HG03097 (cell line): ENCODE measurements around the gene MED12L.
"Not testable (repeated sequence)": the region's sequence is repeated elsewhere in the genome, so short reads cannot be mapped to it uniquely, and the experiment has no call there.

Experiments
- ATAC-seq: cut with Tn5 transposase; IDR thresholded peaks from one replicate; pipeline ENCODE4 v1.9.1; 2021; ENCODE audit not compliant: unreplicated experiment, low FRiP score

Gene MED12L

GRCh38 chr3:151234825-151235224, 149.4 kb downstream of the MED12L start:
- no peak for ATAC-seq

GRCh38 chr3:151236316-151236715, 150.9 kb downstream of the MED12L start:
- no peak for ATAC-seq

- ATAC-seq = no peak
Measured at GRCh38 chr3:151236736-151237135, 151.3 kb downstream of the MED12L start.

GRCh38 chr3:151242006-151242405, 156.5 kb downstream of the MED12L start:
- ATAC-seq = not testable (repeated sequence)

- ATAC-seq = no peak
Measured at GRCh38 chr3:151248772-151249337, 163.4 kb downstream of the MED12L start.

GRCh38 chr3:151256749-151257148, 171.3 kb downstream of the MED12L start:
- ATAC-seq = no peak

- ATAC-seq = no peak
Measured at GRCh38 chr3:151259664-151260063, 174.2 kb downstream of the MED12L start.

- ATAC-seq = no peak
Measured at GRCh38 chr3:151262871-151263525, 177.5 kb downstream of the MED12L start.

GRCh38 chr3:151264605-151265004, 179.1 kb downstream of the MED12L start:
- ATAC-seq = no peak

- no peak for ATAC-seq
Measured at GRCh38 chr3:151265166-151265565, 179.7 kb downstream of the MED12L start.

GRCh38 chr3:151265866-151266265, 180.4 kb downstream of the MED12L start:
- peak; percentile 85 for ATAC-seq

GRCh38 chr3:151267066-151267465, 181.6 kb downstream of the MED12L start:
- no peak for ATAC-seq

- peak; percentile 61 for ATAC-seq
Measured at GRCh38 chr3:151268267-151269235, 183.1 kb downstream of the MED12L start.

- ATAC-seq = no peak
Measured at GRCh38 chr3:151269631-151270030, 184.2 kb downstream of the MED12L start.

- no peak for ATAC-seq
Measured at GRCh38 chr3:151275091-151275490, 189.6 kb downstream of the MED12L start.

GRCh38 chr3:151276038-151276686, 190.7 kb downstream of the MED12L start:
- no peak for ATAC-seq

- peak; percentile 64 for ATAC-seq
Measured at GRCh38 chr3:151276687-151277042, 191.2 kb downstream of the MED12L start.

GRCh38 chr3:151278230-151278629, 192.8 kb downstream of the MED12L start, which contains the start of gene P2RY14:
P2RY14 (minus strand) TSS chr3:151278542; CDS start chr3:151214316, 64,226 bp downstream.
- no peak for ATAC-seq

GRCh38 chr3:151281671-151282324, 196.3 kb downstream of the MED12L start:
- no peak for ATAC-seq

- no peak for ATAC-seq
Measured at GRCh38 chr3:151282921-151283320, 197.5 kb downstream of the MED12L start.
